ACC112 (cell line): ENCODE data around the gene IL19.

Experiments used
- H2AFZ ChIP-seq: fragments of 200-600 bp; sonication (generic); one replicate; pipeline ENCODE4 v1.6.0; 2017; ENCODE audit warnings: antibody characterized with exemption, low read length; ENCODE audit not compliant: unreplicated experiment
- H3K27ac ChIP-seq: fragments of 200-600 bp; sonication (generic); 2 replicates; pipeline ENCODE4 v1.5.1; 2014; ENCODE audit warnings: low read depth, mild to moderate bottlenecking, antibody characterized with exemption, low read length, moderate library complexity
- H3K27me3 ChIP-seq: fragments of 200-600 bp; sonication (generic); 2 replicates; pipeline ENCODE4 v1.6.1; 2014; ENCODE audit warnings: mild to moderate bottlenecking, antibody characterized with exemption, low read length, moderate library complexity, mixed read lengths; ENCODE audit not compliant: insufficient read depth
- H3K36me3 ChIP-seq: fragments of 200-600 bp; sonication (generic); 2 replicates; pipeline ENCODE4 v1.6.1; 2016; ENCODE audit warnings: mild to moderate bottlenecking, antibody characterized with exemption, low read length, moderate library complexity, mixed read lengths; ENCODE audit not compliant: insufficient read depth
- H3K4me1 ChIP-seq: fragments of 200-600 bp; sonication (generic); one replicate; pipeline ENCODE4 v1.6.1; 2016; ENCODE audit warnings: low read length, mixed read lengths; ENCODE audit not compliant: insufficient read depth, unreplicated experiment, control insufficient read depth
- H3K4me3 ChIP-seq: fragments of 200-600 bp; sonication (generic); 2 replicates; pipeline ENCODE4 v1.5.1; 2014; ENCODE audit warnings: mild to moderate bottlenecking, low read depth, low read length
- H3K79me2 ChIP-seq: fragments of 200-600 bp; sonication (generic); one replicate; pipeline ENCODE4 v1.6.0; 2016; ENCODE audit warnings: low read length; ENCODE audit not compliant: control insufficient read depth, unreplicated experiment, insufficient read depth

IL19 gene

GRCh38 chr1:206790502-206791250, 20.1 kb downstream of the IL19 start:
- H3K27me3 ChIP-seq: peaks cover 24% of the 10 kb centered on the region; the same call in 1 of the 2 replicates
- peaks cover 9% of the 10 kb centered on the region for H3K4me1 ChIP-seq
- H2AFZ ChIP-seq: no peak overlapping the region
- H3K27ac ChIP-seq: no peak overlapping the region
- no peak overlapping the region for H3K4me3 ChIP-seq
- H3K79me2 ChIP-seq: no peaks in the 10 kb centered on the region
- H3K36me3 ChIP-seq: no peaks in the 10 kb centered on the region

GRCh38 chr1:206792939-206793607, 22.5 kb downstream of the IL19 start:
- H2AFZ ChIP-seq: no peak overlapping the region
- 0 out of 2 replicates have a peak, but pooled peaks cover 2% of the 10 kb centered on the region for H3K27me3 ChIP-seq
- no peak overlapping the region for H3K27ac ChIP-seq
- H3K36me3 ChIP-seq: no peaks in the 10 kb centered on the region
- H3K79me2 ChIP-seq: no peaks in the 10 kb centered on the region
- H3K4me3 ChIP-seq: no peak overlapping the region
- peaks cover 9% of the 10 kb centered on the region for H3K4me1 ChIP-seq

- H3K27ac ChIP-seq: no peak overlapping the region
- H3K27me3 ChIP-seq: no peaks in the 10 kb centered on the region
- H3K4me1 ChIP-seq: peaks cover 9% of the 10 kb centered on the region
- H3K4me3 ChIP-seq: no peak overlapping the region
- no peak overlapping the region for H2AFZ ChIP-seq
- H3K36me3 ChIP-seq: no peaks in the 10 kb centered on the region
- no peaks in the 10 kb centered on the region for H3K79me2 ChIP-seq
These were observed 23.0 kb downstream of the IL19 start for GRCh38 chr1:206793620-206794019.

- Histone ChIP-seq H3K4me3 (no peak overlapping the region), H3K4me1 (peaks cover 9% of the 10 kb centered on the region), H3K27ac (no peak overlapping the region), H2AFZ (no peak overlapping the region), H3K36me3 (no peaks in the 10 kb centered on the region), H3K79me2 (no peaks in the 10 kb centered on the region), H3K27me3 (0 out of 2 replicates have a peak, but pooled peaks cover 4% of the 10 kb centered on the region)
These were observed 23.8 kb downstream of the IL19 start for GRCh38 chr1:206794294-206794908.

- Histone ChIP-seq H3K4me3 (no peak overlapping the region), H3K4me1 (peaks cover 9% of the 10 kb centered on the region), H2AFZ (no peak overlapping the region), H3K36me3 (no peaks in the 10 kb centered on the region), H3K79me2 (no peaks in the 10 kb centered on the region), H3K27me3 (0 out of 2 replicates have a peak, but pooled peaks cover 9% of the 10 kb centered on the region), H3K27ac (no peak overlapping the region)
These were observed 25.5 kb downstream of the IL19 start for GRCh38 chr1:206796116-206796515.

GRCh38 chr1:206796981-206797402, 26.4 kb downstream of the IL19 start:
- Histone ChIP-seq H3K79me2 (no peaks in the 10 kb centered on the region), H3K36me3 (no peaks in the 10 kb centered on the region), H3K27me3 (0 out of 2 replicates have a peak, but pooled peaks cover 9% of the 10 kb centered on the region), H3K4me3 (no peak overlapping the region), H2AFZ (no peak overlapping the region), H3K27ac (no peak overlapping the region), H3K4me1 (peaks cover 3% of the 10 kb centered on the region)

- H3K27ac ChIP-seq: peak overlapping the region; percentile 9; the same call in 1 of the 2 replicates
- H3K36me3 ChIP-seq: no peaks in the 10 kb centered on the region
- H3K4me1 ChIP-seq: no peaks in the 10 kb centered on the region
- no peak overlapping the region for H3K4me3 ChIP-seq
- no peak overlapping the region for H2AFZ ChIP-seq
- H3K27me3 ChIP-seq: 0 out of 2 replicates have a peak, but pooled peaks cover 9% of the 10 kb centered on the region
- no peaks in the 10 kb centered on the region for H3K79me2 ChIP-seq
These were observed 27.2 kb downstream of the IL19 start for GRCh38 chr1:206797534-206798383.

GRCh38 chr1:206798384-206798996, 27.9 kb downstream of the IL19 start:
- no peaks in the 10 kb centered on the region for H3K79me2 ChIP-seq
- H3K27ac ChIP-seq: no peak overlapping the region
- no peak overlapping the region for H2AFZ ChIP-seq
- H3K4me3 ChIP-seq: no peak overlapping the region
- 0 out of 2 replicates have a peak, but pooled peaks cover 9% of the 10 kb centered on the region for H3K27me3 ChIP-seq
- H3K36me3 ChIP-seq: no peaks in the 10 kb centered on the region
- H3K4me1 ChIP-seq: no peaks in the 10 kb centered on the region

- no peaks in the 10 kb centered on the region for H3K36me3 ChIP-seq
- H3K27me3 ChIP-seq: peaks cover 13% of the 10 kb centered on the region; the same call in 1 of the 2 replicates
- no peak overlapping the region for H2AFZ ChIP-seq
- H3K4me1 ChIP-seq: no peaks in the 10 kb centered on the region
- H3K79me2 ChIP-seq: no peaks in the 10 kb centered on the region
- H3K27ac ChIP-seq: no peak overlapping the region
- no peak overlapping the region for H3K4me3 ChIP-seq
These were observed 28.7 kb downstream of the IL19 start for GRCh38 chr1:206799311-206799710.

- Histone ChIP-seq H3K27me3 (peaks cover 24% of the 10 kb centered on the region; the same call in 1 of the 2 replicates), H3K4me3 (no peak overlapping the region), H3K36me3 (no peaks in the 10 kb centered on the region), H3K79me2 (no peaks in the 10 kb centered on the region), H2AFZ (no peak overlapping the region), H3K4me1 (no peaks in the 10 kb centered on the region), H3K27ac (no peak overlapping the region)
These were observed 29.8 kb downstream of the IL19 start for GRCh38 chr1:206800411-206800810.
